Stomach (tissue), 9 donors: ENCODE results near the gene ZNF629. TPM values are rescaled to one million over a fixed set of nuclear protein-coding genes. Genes with fewer than 3 reads are reported as not detected.

Source experiments
- DNase-seq, 2 donors: peaks; one replicate each; pipeline versions ENCODE4 v3.0.0 to v3.0.0-alpha.2; 2013 to 2019
- H3K27ac ChIP-seq, 5 donors: fragments of 200-600 bp in 4 of 5; sonication (generic) in 4 of 5; one replicate each; pipeline ENCODE4 v1.5.1; 2013 to 2019; ENCODE audit warnings: mild to moderate bottlenecking in 1 of 5, moderate library complexity in 1 of 5
- H3K27me3 ChIP-seq, 3 donors: fragments of 200-600 bp; sonication (generic); one replicate each; pipeline ENCODE4 v1.5.1; 2017 to 2019; ENCODE audit warnings: mixed run types in 1 of 3
- H3K36me3 ChIP-seq, 4 donors: fragments of 200-600 bp; sonication (generic); 1 replicate in 3 of 4; 2 replicates in 1 of 4; pipeline ENCODE4 v1.5.1; 2016 to 2019
- H3K4me1 ChIP-seq, 4 donors: fragments of 200-600 bp; sonication (generic); one replicate each; pipeline ENCODE4 v1.5.1; 2016 to 2019
- H3K4me3 ChIP-seq, 4 donors: fragments of 200-600 bp; sonication (generic) in 3 of 4; one replicate each; pipeline ENCODE4 v1.5.1; 2016 to 2019; ENCODE audit warnings: mild to moderate bottlenecking in 1 of 4
- H3K9me3 ChIP-seq, 4 donors: fragments of 200-600 bp; sonication (generic); one replicate each; pipeline ENCODE4 v1.5.1; 2016 to 2019
- CTCF ChIP-seq, 7 experiments: fragments of 450-650 bp in 4 of 7; fragments of 200-600 bp in 3 of 7; sonication (generic) in 3 of 7; IDR thresholded peaks; one replicate each; pipeline ENCODE4 v1.5.1; 2016 to 2019; ENCODE audit warnings: antibody characterized with exemption in 7 of 7, control low read depth in 2 of 7, mild to moderate bottlenecking in 1 of 7
- EP300 ChIP-seq: sonication (generic); formaldehyde crosslinking; IDR thresholded peaks from one replicate; pipeline ENCODE4 v1.6.1; 2017; ENCODE audit warnings: antibody characterized with exemption
- POLR2A ChIP-seq, 4 donors: fragments of 450-650 bp; IDR thresholded peaks; one replicate each; pipeline ENCODE4 v1.6.1; 2016; ENCODE audit warnings: antibody characterized with exemption in 4 of 4, control low read depth in 2 of 4, mild to moderate bottlenecking in 1 of 4, moderate library complexity in 1 of 4
- POLR2AphosphoS5 ChIP-seq, 3 donors: sonication (generic); formaldehyde crosslinking; IDR thresholded peaks; one replicate each; pipeline ENCODE4 v1.6.1; 2016; ENCODE audit warnings: antibody characterized with exemption in 3 of 3
- WGBS, 5 donors: extraction: QIAGEN DNeasy Blood & Tissue Kit in 3 of 5; methylation state at CpG; one replicate each; pipeline versions ENCODE4 v1.1.5 to v1.1.7; 2013 to 2018; 5-methylcytosine and 5-hydroxymethylcytosine counted together
- intact Hi-C: fragments of 100-400 bp; cut with DNase I; formaldehyde crosslinking; loops from one replicate; pipeline ENCODE4 v1.15.1; 2023; ENCODE audit warnings: low total_unique reads
- polyA plus RNA-seq, 3 donors: library from polyadenylated mRNA; stranded (reverse); fragments of 200-250 nt; gene quantifications; one replicate each; pipeline ENCODE4 v1.2.3, GENCODE V29; 2013
- total RNA-seq, 5 donors: library from RNA; depleted of rRNA; stranded (reverse); fragments of >200 nt; gene quantifications; one replicate each; pipeline versions ENCODE4 v1.1.0 to v1.2.3, GENCODE V29; 2014 to 2016
- donor health status: healthy with polysubstance abuse.
- donor health status: Bipolar disorder and iron deficiency.
- donor health status: healthy.

The ZNF629 gene
- total and polyA plus RNA-seq, 8 donors = 4.4 to 21.3 (median 10.9) TPM

GRCh38 chr16:30785126-30786106 lies 1.6 kb downstream of the ZNF629 start:
- peaks cover 22 to 42% (median 37%) of the 10 kb centered on the region in 4 donors for H3K36me3 ChIP-seq
- H3K9me3 ChIP-seq = no peaks in the 10 kb centered on the region
- intact Hi-C loops = loop anchor here (10.0 kb wide), 1 partner anchor 59 kb away; no protein-coding TSS in a partner anchor
- peaks cover 11 to 40% (median 27%) of the 10 kb centered on the region in 4 donors for H3K4me1 ChIP-seq
- TF ChIP-seq CTCF (IDR thresholded peaks at IDR 0.05) (no peak), EP300 (no peak), POLR2A (IDR thresholded peaks at IDR 0.05) (no peak), POLR2AphosphoS5 (IDR thresholded peaks at IDR 0.05) (no peak)
- peak in 1 of 2 donors; percentile 22 for DNase-seq
- no peaks in the 10 kb centered on the region for H3K27me3 ChIP-seq
- H3K4me3 ChIP-seq = peak overlapping the region; percentile 83 to 99 (median 92)
- H3K27ac ChIP-seq = peak overlapping the region in 4 of 5 donors; percentile 90 to 93 (median 91)
- WGBS, 5 donors = 69 to 75% (median 72%) methylated on average over 7 of the region's 7 CpGs

DNA sequence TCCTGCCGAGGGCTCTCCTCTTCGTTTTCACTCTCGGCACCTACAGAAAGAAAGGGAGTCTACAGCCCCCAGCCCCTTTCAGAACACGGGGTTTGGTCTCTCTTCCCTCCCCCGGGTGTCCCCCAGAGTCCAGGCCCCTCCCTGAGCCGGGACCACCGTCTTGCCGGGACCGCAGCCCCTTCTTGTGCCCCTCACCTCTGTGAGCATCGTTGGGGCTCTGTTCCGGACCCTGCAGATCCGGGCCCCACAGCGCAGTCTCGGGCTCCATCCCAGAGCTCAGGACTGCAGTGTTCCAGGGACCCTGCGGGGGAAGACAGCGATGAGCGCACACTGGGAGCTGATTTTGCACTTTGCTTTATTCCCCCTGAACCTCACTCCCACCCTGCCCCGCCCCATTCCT lies 2.8 kb downstream of the ZNF629 start:
- no peak overlapping the region for H3K27ac ChIP-seq
- no peak overlapping the region for H3K4me3 ChIP-seq
- peaks cover 11 to 40% (median 27%) of the 10 kb centered on the region in 4 donors for H3K4me1 ChIP-seq
- TF ChIP-seq CTCF (IDR thresholded peaks at IDR 0.05) (no peak), POLR2AphosphoS5 (IDR thresholded peaks at IDR 0.05) (no peak), POLR2A (IDR thresholded peaks at IDR 0.05) (no peak), EP300 (no peak)
- H3K9me3 ChIP-seq = no peaks in the 10 kb centered on the region
- H3K36me3 ChIP-seq = peaks cover 22 to 48% (median 37%) of the 10 kb centered on the region in 4 donors
- intact Hi-C loops = loop anchor here (10.0 kb wide), 1 partner anchor 61 kb away; no protein-coding TSS in a partner anchor
- 85 to 93% (median 89%) methylated on average over 18 of the region's 18 CpGs for WGBS, 5 donors
- peak in 1 of 2 donors; percentile 6 for DNase-seq
- no peaks in the 10 kb centered on the region for H3K27me3 ChIP-seq

GRCh38 chr16:30783280-30784109 lies 3.5 kb downstream of the ZNF629 start:
- TF ChIP-seq POLR2A (IDR thresholded peaks at IDR 0.05) (no peak), POLR2AphosphoS5 (IDR thresholded peaks at IDR 0.05) (no peak), CTCF (IDR thresholded peaks at IDR 0.05) (no peak), EP300 (no peak)
- intact Hi-C loops = loop anchor here (10.0 kb wide), 1 partner anchor 61 kb away; no protein-coding TSS in a partner anchor
- Histone ChIP-seq H3K4me1 (peaks cover 11 to 40% (median 28%) of the 10 kb centered on the region in 4 donors), H3K27ac (no peak overlapping the region), H3K36me3 (peaks cover 22 to 48% (median 37%) of the 10 kb centered on the region in 4 donors), H3K4me3 (no peak overlapping the region), H3K9me3 (no peaks in the 10 kb centered on the region), H3K27me3 (no peaks in the 10 kb centered on the region)
- DNase-seq = peak in 1 of 2 donors; percentile 6
- WGBS, 5 donors = 94 to 98% (median 95%) methylated on average over 17 to 57 of the region's 57 CpGs
